GM19240 (cell line): Measurements from ENCODE around the gene SLC28A3.

ENCODE experiments used
- DNase-seq: peaks from one replicate; pipeline ENCODE4 v3.0.0; 2011; ENCODE audit warnings: low spot score; ENCODE audit not compliant: insufficient read length

Gene SLC28A3

GRCh38 chr9:84339962-84340361 lies 596 bp downstream of the SLC28A3 start:
- DNase-seq: no peak

DNA sequence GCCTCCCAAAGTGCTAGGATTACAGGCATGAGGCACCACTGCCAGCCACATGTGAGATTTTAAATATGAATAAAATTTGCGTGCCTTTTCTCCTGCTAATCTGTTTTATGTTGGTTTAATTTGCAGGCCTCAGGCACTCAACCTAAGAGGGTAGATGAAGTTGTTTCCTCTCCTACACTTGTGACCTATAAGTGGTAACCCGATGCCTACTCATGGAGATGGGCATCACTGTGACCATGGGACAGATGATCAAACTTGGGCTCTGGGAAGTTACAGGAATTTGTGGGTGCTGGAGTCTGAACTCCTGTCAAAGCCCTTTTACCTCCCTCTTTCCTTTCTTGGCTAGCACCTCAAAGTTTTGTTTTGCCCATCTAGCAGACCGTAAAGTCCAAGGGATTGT lies 1.1 kb downstream of the SLC28A3 start:
- no peak for DNase-seq

DNA sequence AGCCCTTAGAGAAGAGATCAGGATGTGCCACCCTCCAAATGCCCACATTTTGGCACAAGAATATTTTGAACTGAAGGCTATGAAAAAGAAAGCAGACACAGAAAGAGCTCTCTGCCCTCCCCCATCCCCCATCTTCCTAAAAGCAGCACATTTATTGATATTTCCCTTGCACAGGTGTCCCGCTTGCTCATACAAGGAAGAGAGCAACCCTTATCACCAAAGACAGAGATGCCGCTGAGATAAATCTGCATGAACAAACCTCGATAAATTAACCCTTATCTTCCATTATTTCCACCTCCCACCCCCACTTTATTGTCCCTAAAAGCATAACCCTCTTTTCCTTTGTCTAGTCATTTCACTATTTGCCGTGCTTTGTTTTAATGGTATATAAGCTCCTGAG lies 1.8 kb downstream of the SLC28A3 start:
- DNase-seq: no peak

- no peak for DNase-seq
Observed at GRCh38 chr9:84337252-84337651, 3.3 kb downstream of the SLC28A3 start.

GRCh38 chr9:84331119-84331809 lies 9.3 kb downstream of the SLC28A3 start:
- DNase-seq: no peak

DNA sequence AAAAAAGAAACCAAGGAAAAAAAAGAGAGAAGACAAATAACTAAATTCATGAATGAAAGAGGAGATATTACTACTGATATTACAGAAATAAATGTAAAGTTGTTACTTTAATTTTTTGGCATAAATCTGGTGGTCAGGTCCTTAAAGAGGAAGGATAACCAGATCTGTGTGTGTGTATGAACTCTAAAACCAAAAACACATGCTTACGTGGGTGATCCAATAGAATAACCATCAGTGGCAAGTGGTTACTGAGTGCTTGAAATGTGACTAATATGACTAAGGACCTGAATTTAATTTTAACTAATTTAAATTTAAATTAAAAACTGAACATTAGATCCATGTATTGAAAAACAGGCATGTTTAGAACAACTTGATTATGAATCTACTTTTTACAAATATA lies 10.3 kb downstream of the SLC28A3 start:
- no peak for DNase-seq

DNA sequence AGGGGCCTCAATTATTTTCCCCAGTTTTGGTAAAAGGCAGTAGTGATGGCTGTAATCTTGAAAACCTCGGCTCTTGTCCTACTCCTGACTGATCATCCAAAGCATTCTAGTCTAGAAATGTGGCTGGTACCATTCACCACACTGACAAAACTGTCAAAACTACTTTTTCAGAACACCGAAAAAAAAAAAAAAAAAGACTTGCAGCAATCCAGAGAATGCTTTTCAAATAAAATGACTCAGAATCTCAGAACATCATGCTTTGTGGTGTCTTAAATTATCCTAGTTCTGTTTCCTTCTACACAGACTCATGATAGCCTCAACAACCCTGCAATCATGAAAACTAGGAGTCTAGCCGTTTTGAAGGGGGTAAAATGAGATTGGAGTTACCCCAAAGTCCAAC lies 13.4 kb downstream of the SLC28A3 start:
- DNase-seq: no peak

DNA sequence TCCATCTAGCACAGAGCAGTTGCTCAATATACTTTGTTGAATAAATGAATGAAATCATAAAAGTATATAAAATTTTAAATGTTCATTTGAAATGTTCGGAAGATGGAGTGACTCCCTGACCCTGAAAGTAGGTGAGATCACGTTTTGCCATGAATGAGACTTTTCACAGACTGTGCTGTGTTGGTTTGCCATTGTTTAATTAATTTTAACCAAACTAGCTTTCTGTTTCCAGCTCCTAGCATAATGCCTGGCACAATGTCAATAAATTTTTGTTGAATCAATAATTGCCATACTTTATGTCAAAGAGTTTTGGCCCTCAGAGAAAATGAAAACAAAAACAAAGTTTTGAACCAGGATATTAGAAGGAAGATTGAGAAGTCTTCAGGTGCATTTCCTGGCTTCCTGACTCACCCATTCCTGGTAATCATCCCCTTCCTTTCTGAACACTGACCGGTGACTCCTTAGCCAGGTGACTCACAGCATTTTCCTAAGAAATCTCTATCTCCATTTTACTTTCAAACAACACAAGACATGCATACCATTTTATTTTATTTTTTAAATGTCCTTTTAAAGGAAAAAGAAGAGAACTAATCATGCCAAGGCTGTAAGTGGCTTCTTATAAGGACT lies 15.1 kb downstream of the SLC28A3 start:
- DNase-seq: no peak

DNA sequence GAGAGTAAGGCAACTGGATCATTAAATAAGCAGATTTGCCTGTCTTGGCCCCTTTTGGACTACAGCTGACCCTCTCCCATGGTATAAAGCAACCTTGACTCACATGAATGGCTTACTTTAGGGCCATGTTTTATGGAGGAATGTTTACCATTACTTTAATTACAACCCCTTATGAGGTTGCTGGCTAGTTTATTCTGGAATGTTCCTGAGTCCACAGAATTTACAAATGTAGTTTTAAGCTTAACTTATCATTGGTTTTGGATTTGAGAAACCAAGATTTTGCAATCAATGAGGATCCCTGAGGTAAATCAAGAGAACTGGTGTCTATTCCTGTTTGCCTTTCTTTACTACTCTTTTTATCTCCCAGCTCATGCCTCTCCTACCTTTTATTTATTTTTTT lies 15.7 kb downstream of the SLC28A3 start:
- DNase-seq: no peak

DNA sequence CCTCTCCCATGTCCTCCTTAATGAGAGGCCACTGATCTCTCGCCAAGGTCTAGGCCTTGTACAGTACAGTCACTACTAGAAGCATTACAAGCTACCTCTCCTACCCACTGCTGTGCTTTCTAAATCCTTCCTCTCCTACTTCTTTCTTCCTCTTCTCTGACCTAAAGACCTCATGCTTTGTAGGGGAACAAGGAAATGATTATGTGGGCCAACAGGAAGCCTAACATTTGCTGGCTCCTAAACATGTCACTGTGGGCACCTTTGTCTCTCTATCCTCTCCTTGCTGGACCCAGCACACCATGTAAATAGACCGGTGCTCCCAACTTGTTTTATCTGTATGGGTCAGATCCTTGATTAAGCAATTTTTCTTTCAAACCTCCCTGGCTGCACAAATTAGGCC lies 16.7 kb downstream of the SLC28A3 start:
- DNase-seq: no peak

- no peak for DNase-seq
Observed at GRCh38 chr9:84322828-84323227, 17.7 kb downstream of the SLC28A3 start.

GRCh38 chr9:84320231-84320630 lies 20.3 kb downstream of the SLC28A3 start:
- DNase-seq: no peak

DNA sequence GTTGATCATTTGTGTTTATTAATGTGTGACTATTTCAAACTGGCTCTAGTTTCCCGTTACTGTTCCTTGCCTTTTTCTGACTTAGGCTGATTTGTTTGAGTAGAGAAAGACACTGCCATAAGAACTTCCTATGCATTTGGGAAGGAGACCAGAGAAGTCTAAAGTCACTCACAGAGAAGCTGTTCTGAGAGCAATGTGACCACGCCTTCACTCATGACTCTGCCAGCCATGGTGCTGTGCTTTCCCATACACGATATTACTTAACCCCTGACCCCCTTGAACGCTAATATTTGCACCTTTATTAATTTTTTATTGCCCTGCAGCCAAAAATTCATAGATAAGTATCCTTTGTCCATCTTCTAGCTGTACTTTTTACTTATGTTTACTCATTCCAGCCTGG lies 20.9 kb downstream of the SLC28A3 start:
- DNase-seq: no peak

GRCh38 chr9:84318981-84319380 lies 21.6 kb downstream of the SLC28A3 start:
- DNase-seq: no peak

DNA sequence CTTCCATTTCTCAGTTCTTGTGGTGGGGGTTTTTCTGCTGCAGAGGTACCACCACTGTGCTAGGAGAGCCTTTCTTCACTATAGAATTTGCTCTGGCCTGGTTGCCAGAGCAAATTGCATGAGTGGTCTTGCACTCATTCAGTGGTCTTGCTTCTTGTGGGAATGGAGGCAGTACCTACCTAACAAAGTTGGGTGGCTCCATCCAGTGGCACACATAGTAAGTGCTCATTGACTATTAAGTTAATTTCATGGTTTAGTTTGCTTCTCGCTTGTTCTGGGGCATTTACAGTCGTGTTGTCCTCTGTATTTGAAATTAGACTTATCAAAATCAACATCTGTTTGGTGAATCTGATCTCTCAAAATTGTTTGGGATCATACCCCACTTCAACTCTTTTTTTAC lies 23.0 kb downstream of the SLC28A3 start:
- no peak for DNase-seq

DNA sequence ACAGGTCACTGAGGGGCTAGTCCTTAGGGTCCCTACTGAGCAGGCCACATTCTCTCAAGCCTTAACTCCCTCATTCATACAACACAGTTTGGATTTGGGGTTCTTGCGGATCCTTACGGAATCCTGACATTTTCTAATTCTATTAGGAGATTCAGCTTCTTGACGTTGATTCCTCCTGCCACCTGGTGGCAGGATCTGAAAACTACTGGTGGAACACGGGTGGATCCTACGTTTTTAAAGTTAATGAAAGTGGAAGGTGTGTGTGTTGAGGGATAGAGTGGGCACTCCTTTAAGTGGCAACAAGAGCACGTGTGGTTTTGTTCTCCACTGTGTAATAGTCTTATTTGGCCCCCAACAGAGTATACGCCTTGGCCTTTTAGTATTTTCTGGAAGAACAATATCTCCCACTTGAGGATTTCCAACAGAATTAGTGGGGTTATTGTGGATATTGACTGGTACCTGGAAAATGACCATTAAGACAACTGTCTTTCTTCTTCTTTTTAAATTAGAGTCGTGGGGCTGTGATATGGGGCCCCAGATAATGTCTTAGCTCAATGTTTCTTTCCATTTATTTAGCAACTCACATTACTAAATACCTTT lies 25.2 kb downstream of the SLC28A3 start:
- DNase-seq: no peak

- DNase-seq: no peak
Observed at GRCh38 chr9:84314306-84314705, 26.3 kb downstream of the SLC28A3 start.

DNA sequence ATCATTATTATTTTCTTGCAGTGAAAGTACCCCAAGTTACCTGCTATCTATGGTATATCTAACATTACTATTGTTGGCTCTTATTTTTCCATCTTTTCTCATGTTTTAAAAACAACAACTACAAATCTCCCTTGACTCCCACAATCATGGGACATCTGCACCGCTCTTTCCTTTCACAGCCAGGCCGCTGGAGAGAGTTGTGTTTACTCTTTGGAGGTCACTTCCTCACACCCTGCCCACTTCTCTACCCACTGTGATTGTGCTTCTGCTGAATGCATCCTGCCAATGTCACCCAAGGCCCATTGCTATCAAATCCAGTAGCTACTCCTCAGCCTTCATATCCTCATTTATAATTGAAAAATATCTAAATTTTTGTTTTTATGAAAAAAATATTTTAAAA lies 29.7 kb downstream of the SLC28A3 start:
- no peak for DNase-seq

DNA sequence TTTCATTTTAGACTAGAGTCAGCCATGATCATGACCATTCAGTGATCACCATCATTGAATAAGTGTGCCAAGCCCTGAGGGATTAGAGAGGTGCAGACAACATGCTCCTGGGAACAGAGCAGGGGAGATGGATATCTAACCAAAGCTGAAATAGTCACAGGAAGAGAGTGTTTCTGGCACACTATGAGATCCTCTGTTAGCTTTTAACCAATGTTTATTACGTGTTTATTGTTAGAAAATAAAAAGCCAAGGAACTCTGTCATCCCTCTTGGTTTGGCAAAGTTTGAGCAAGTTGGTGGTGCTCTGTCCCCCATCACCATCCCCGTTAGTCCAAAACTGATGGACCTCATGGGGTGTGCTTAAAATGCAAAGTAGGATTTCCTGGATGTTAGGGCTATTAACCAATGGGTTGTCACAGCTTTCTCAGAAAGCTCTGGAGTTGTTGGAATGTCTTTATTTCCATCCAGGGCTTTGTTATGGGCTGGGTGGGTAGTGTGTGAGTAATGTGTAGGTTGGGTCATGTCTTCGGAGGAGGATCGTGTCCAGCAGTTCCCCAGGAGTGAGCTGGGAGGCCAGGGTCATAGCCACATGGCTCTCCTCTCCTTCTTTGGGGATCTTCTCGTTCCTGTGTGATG lies 34.9 kb downstream of the SLC28A3 start:
- no peak for DNase-seq

GRCh38 chr9:84304166-84304565 lies 36.4 kb downstream of the SLC28A3 start:
- no peak for DNase-seq

DNA sequence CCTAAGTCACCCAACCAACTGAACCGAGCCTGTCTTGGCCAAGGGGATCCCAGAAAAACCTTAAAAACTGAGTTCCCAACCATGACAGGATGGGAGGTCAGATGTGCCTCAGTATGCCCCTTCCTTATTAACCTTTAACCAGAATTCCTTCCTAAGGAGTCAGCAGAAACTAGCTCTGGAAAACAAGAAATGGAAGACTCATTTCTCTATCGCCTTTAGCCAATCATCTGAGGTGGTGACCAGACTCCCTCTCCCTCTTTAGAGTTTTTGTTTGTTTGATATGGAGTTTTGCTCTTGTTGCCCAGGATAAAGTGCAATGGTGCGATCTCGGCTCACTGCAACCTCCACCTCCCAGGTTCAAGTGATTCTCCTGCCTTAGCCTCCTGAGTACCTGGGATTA lies 37.5 kb downstream of the SLC28A3 start:
- no peak for DNase-seq

GRCh38 chr9:84301851-84302250 lies 38.7 kb downstream of the SLC28A3 start:
- no peak for DNase-seq

GRCh38 chr9:84300271-84300670 lies 40.3 kb downstream of the SLC28A3 start:
- DNase-seq: no peak
